SIG-M5 (cell line): ENCODE data around the gene TRPC1.

Source experiments
- DNase-seq: peaks from one replicate; lab custom pipeline; 2025; lab: John Stamatoyannopoulos, UW

The TRPC1 gene

GRCh38 chr3:142844339-142844977 is 120.6 kb downstream of the TRPC1 start:
- peak; percentile 7 for DNase-seq

- no peak for DNase-seq
Measured at GRCh38 chr3:142846779-142847577, 123.1 kb downstream of the TRPC1 start.

GRCh38 chr3:142849148-142849547 is 125.3 kb downstream of the TRPC1 start:
- no peak for DNase-seq

- DNase-seq: peak; percentile 95
Measured at GRCh38 chr3:142850395-142851023, 126.7 kb downstream of the TRPC1 start.

- no peak for DNase-seq
Measured at GRCh38 chr3:142852009-142852408, 128.2 kb downstream of the TRPC1 start.

- DNase-seq: no peak
Measured at GRCh38 chr3:142853270-142854168, 129.7 kb downstream of the TRPC1 start.

GRCh38 chr3:142857056-142857455 is 133.2 kb downstream of the TRPC1 start:
- no peak for DNase-seq
